OCI-LY7 (cell line): ENCODE data around the gene TMC8. TPM values are rescaled to one million over a fixed set of nuclear protein-coding genes. Genes with fewer than 3 reads are reported as not detected.
A peak's percentile ranks its signal among the peaks of the same experiment; 100 is the strongest.

Source experiments
- BruUV-seq: library from RNA; stranded (reverse); fragments of 400-500 nt; replicated peaks from 2 replicates; lab custom pipeline; 2021; lab: Mats Ljungman, UMichigan
- CTCF ChIA-PET: fragments of 300-600 bp; sonication (Branson Sonifier 250); formaldehyde crosslinking; loops from one replicate; lab custom pipeline; 2022; ENCODE audit warnings: antibody characterized with exemption; ENCODE audit not compliant: unreplicated experiment; lab: Charles Lee
- POLR2A ChIA-PET: fragments of 300-600 bp; sonication (Branson Sonifier 250); formaldehyde crosslinking; loops from one replicate; lab custom pipeline; 2022; ENCODE audit warnings: antibody characterized with exemption; lab: Charles Lee
- DNase-seq: peaks from one replicate; pipeline ENCODE4 v3.0.0-alpha.2; 2015; ENCODE audit warnings: low spot score
- H2AFZ ChIP-seq: fragments of 200-600 bp; sonication (generic), shearing (Covaris generic); 2 replicates; pipeline ENCODE4 v1.6.1; 2014; ENCODE audit warnings: mild to moderate bottlenecking, antibody characterized with exemption, low read length, moderate library complexity
- H3K27ac ChIP-seq: fragments of 200-600 bp; sonication (generic); 2 replicates; pipeline ENCODE4 v1.5.1; 2014; ENCODE audit warnings: mixed run types, low read depth, mild to moderate bottlenecking, moderate library complexity, low read length, inconsistent platforms; ENCODE audit not compliant: poor library complexity, severe bottlenecking
- H3K36me3 ChIP-seq: fragments of 200-600 bp; sonication (generic); 2 replicates; pipeline ENCODE4 v1.6.1; 2014; ENCODE audit warnings: mild to moderate bottlenecking, antibody characterized with exemption, low read length, moderate library complexity, mixed read lengths; ENCODE audit not compliant: insufficient read depth
- H3K4me1 ChIP-seq: fragments of 200-600 bp; sonication (generic); 2 replicates; pipeline ENCODE4 v1.5.1; 2014; ENCODE audit warnings: mild to moderate bottlenecking, low read length; ENCODE audit not compliant: insufficient read depth, poor library complexity, severe bottlenecking
- H3K4me2 ChIP-seq: fragments of 200-600 bp; sonication (generic); 2 replicates; pipeline ENCODE4 v1.6.1; 2014; ENCODE audit warnings: mild to moderate bottlenecking, low read length
- H3K4me3 ChIP-seq: fragments of 200-600 bp; sonication (generic); 2 replicates; pipeline ENCODE4 v1.5.1; 2014; ENCODE audit warnings: mild to moderate bottlenecking, low read depth, low read length; ENCODE audit not compliant: poor library complexity, severe bottlenecking
- H3K79me2 ChIP-seq: fragments of 200-600 bp; sonication (generic); 2 replicates; pipeline ENCODE4 v1.6.1; 2016; ENCODE audit warnings: low read depth, mild to moderate bottlenecking, low read length, moderate library complexity, mixed read lengths; ENCODE audit not compliant: insufficient read depth
- H3K9me2 ChIP-seq: fragments of 200-600 bp; sonication (generic); 2 replicates; pipeline ENCODE4 v1.6.1; 2016; ENCODE audit warnings: mild to moderate bottlenecking, low read length, mixed read lengths; ENCODE audit not compliant: insufficient read depth
- H3K9me3 ChIP-seq: fragments of 200-600 bp; sonication (generic); 2 replicates; pipeline ENCODE4 v1.6.1; 2014; ENCODE audit warnings: mild to moderate bottlenecking, mixed run types, low read length, mixed read lengths
- H4K20me1 ChIP-seq: fragments of 200-600 bp; sonication (generic); 2 replicates; pipeline ENCODE4 v1.6.1; 2014; ENCODE audit warnings: mild to moderate bottlenecking, antibody characterized with exemption, low read length, moderate library complexity, mixed read lengths; ENCODE audit not compliant: insufficient read depth
- CTCF ChIP-seq: fragments of 200-600 bp; sonication (generic); conservative IDR thresholded peaks from 2 replicates; pipeline ENCODE4 v1.5.1; 2014; ENCODE audit warnings: mild to moderate bottlenecking, antibody characterized with exemption, low read length, moderate library complexity, mixed read lengths
- EZH2phosphoT487 ChIP-seq: fragments of 200-600 bp; sonication (generic); IDR thresholded peaks from 2 replicates; pipeline ENCODE4 v1.6.1; 2018; ENCODE audit warnings: low read depth, borderline replicate concordance, mild to moderate bottlenecking, mixed run types, antibody characterized with exemption, low read length, moderate library complexity, mixed read lengths
- intact Hi-C: fragments of 100-400 bp; cut with micrococcal nuclease; formaldehyde crosslinking; loops from one replicate; pipeline ENCODE4 v1.10.0; 2022; ENCODE audit not compliant: unreplicated experiment
- total RNA-seq, 2 experiments: library from RNA; depleted of rRNA in 1 of 2; stranded (reverse); fragments of >200 nt in 1 of 2; shearing (Covaris generic) in 1 of 2; gene quantifications; 2 replicates each; pipeline ENCODE4 v1.2.3, GENCODE V29; 2014 to 2022

Gene TMC8
- total RNA-seq, 2 experiments from 2014 or later: 83.8 to 236 TPM

GRCh38 chr17:78144147-78144719 lies 13.7 kb downstream of the TMC8 start:
- Histone ChIP-seq H3K27ac (no peak overlapping the region), H3K9me2 (no peaks in the 10 kb centered on the region), H3K4me3 (no peak overlapping the region), H3K4me2 (no peak overlapping the region), H3K4me1 (peaks cover 40% of the 10 kb centered on the region), H3K36me3 (peaks cover 13% of the 10 kb centered on the region), H2AFZ (no peak overlapping the region), H3K9me3 (no peaks in the 10 kb centered on the region), H3K79me2 (no peaks in the 10 kb centered on the region), H4K20me1 (no peaks in the 10 kb centered on the region)
- CTCF ChIA-PET: no interaction called here
- POLR2A ChIA-PET: interaction anchor here (0.8 to 1.0 kb wide), 2 partner anchors 9 kb away, joined by 3 read pairs; no protein-coding TSS in a partner anchor
- 0 out of 2 replicates have a peak, but pooled peaks have one; percentile 17 for TF ChIP-seq CTCF
- TF ChIP-seq EZH2phosphoT487: no peak
- intact Hi-C loops: no loop called here
- BruUV-seq: no TSS peak
- DNase-seq: no peak

- H3K4me2 ChIP-seq: no peak overlapping the region
- H3K9me2 ChIP-seq: no peaks in the 10 kb centered on the region
- DNase-seq: no peak
- no peak overlapping the region for H3K4me3 ChIP-seq
- ChIA-PET CTCF (no interaction called here), POLR2A (interaction anchor here (0.8 to 1.0 kb wide), 2 partner anchors 8 to 10 kb away, joined by 3 read pairs; no protein-coding TSS in a partner anchor)
- intact Hi-C loops: no loop called here
- H3K36me3 ChIP-seq: peaks cover 13% of the 10 kb centered on the region
- H4K20me1 ChIP-seq: no peaks in the 10 kb centered on the region
- no peaks in the 10 kb centered on the region for H3K9me3 ChIP-seq
- no peak overlapping the region for H3K27ac ChIP-seq
- H2AFZ ChIP-seq: no peak overlapping the region
- TF ChIP-seq EZH2phosphoT487: no peak
- TF ChIP-seq CTCF: no peak
- H3K4me1 ChIP-seq: peaks cover 37% of the 10 kb centered on the region
- no TSS peak for BruUV-seq
- H3K79me2 ChIP-seq: no peaks in the 10 kb centered on the region
Measured at GRCh38 chr17:78144736-78145641, 14.4 kb downstream of the TMC8 start.
